Measurements from ENCODE around the gene VAX1.

- TF ChIP-seq POLR2A (IDR thresholded peaks at IDR 0.05; ENCODE audit: low read depth, low read length): no peak
- no peak for TF ChIP-seq POLR2AphosphoS5 (IDR thresholded peaks at IDR 0.05; ENCODE audit: low read depth, low read length)
- no peak for TF ChIP-seq TAF1 (IDR thresholded peaks at IDR 0.05; ENCODE audit: borderline replicate concordance, low read depth, low read length)
Measured at GRCh38 chr10:117162093-117163060, 24.3 kb upstream of the VAX1 start.
